Activated CD4-positive, CD25-positive, alpha-beta regulatory T cell treated with anti-CD3 and anti-CD28 coated beads, Interleukin-2, amount 50 U/mL, for 24 hours (primary cell): ENCODE measurements around the gene TFDP1.

Experiments
- ATAC-seq, 2 donors: fragments of 150-1000 bp; cut with Tn5 transposase; one replicate each; pipeline ENCODE4 v1.10.0; 2021; ENCODE audit warnings: mild to moderate bottlenecking in 1 of 2, moderate library complexity in 1 of 2

Gene TFDP1

DNA sequence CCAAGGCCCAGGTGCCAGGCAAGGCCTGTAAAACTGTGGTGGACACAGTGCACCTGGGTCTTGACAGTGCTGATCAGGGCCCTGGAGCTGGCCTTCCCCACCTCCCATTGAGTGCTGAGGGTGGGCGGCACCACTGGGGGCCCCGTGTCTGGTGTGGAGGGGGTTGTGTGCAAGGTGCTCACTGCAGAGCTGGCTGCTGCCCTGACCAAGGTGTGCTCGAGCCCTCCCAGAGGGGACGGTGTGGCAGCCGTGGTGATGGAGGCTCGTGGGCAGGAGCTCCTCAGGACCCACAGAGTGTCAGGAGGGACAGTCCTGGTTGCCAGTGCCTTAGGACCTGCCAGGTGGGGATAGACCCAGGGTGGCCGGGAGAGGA lies 50.5 kb downstream of the TFDP1 start:
- no peak for ATAC-seq

DNA sequence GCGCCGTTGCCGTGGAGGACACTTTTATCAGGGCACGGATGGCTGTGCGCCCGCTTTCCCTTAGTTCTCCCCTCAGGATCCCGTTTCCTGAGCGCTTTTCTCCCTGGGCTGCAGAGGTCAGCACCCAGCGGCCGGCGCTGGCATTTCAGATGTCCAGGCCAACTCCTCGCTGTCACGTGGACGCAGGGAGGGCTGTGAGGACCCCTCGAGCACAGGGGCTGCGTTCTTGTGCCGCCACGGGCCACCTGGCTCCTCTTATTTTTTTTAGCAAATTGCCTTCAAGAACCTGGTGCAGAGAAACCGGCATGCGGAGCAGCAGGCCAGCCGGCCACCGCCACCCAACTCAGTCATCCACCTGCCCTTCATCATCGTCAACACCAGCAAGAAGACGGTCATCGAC lies 51.2 kb downstream of the TFDP1 start:
- no peak for ATAC-seq

DNA sequence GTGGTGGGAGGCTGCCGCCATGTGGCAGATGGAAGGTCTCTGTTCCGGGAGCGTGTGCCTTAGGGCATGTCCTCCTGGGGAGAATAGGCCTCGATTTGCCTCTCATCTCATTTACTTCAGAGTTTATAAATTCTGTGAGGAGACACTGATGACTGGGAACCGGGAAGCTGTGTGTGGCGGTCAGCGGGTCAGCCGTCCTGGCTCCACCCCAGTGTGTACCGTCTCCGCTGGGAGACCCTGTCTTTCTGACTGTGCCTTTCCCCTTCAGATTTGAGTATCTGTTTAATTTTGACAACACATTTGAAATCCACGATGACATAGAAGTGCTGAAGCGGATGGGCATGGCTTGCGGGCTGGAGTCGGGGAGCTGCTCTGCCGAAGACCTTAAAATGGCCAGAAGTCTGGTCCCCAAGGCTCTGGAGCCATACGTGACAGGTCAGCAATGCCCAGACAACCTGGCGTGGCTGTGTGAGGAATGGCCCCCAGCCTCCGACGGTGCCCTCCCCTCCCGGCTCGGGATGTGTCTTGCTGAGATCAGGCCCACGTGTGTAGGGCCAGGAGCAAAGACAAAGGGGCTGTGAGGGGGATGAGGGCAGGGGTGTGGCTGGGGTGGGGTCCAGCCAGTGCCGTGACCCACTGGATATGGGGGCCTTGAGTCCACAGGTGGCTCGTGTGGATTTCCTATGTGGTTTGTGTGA lies 51.9 kb downstream of the TFDP1 start:
- ATAC-seq = no peak

DNA sequence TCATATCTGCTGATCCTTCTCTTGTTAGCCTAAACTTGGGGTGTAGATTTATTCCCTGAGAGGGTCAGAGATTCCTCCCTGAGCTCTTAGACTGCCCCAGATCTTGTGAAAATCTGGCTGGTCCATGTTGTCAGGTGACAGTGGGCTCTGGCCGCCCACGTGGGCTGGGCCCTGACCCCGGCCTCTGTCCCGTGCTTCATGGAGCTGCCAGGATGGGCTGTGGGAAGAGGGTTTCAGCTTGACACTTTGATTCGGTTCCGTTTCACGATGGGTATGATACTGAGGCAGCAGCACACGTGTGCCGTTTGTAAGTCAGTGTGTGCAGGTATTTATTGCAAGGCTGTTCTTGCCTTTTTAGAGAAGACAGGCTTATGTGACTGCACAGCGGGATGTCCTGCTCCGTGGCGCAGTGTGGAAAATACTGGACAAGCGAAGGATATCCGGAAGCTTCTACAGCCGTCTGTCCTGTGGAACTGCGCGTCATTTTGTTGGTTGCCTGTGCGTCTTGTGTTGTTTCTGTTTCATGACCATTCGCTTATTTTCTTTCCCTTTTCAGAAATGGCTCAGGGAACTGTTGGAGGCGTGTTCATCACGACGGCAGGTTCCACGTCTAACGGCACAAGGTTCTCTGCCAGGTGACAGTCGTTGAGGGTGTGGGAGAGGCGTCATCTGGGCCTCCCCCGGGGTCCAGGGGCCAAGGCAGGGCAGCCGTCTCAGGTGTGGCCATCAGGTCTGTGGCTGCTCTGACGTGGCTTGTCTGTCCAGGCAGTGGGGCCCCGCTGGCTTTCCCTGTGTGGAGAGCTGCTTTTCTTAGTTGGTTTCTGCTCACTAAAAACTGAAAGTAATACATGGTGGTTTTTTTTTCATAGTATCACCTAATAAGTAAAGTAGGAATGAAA lies 53.0 kb downstream of the TFDP1 start:
- ATAC-seq = no peak

DNA sequence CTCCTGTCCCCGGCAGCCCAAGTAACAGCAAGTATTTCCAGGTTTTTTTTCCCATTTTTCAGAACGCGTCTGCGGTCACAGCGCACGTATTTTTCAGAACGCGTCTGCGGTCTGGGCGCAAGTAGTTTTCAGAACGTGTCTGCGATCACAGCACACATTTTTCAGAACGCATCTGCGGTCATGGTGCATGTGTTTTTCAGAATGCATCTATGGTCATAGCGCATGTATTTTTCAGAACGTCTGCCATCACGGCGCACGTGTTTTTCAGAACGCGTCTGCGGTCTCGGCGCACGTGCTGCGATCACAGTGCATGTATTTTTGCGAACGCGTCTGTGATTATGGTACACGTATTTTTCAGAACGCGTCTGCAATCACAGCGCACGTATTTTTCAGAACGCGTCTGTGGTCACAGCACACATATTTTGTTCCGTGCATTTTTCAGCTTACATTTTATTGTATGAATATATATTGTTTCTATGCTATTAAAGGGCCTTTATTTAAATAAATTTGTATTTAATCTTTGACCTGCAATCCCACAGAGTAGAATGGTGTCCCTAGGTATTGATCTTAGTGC lies 53.7 kb downstream of the TFDP1 start:
- no peak for ATAC-seq

DNA sequence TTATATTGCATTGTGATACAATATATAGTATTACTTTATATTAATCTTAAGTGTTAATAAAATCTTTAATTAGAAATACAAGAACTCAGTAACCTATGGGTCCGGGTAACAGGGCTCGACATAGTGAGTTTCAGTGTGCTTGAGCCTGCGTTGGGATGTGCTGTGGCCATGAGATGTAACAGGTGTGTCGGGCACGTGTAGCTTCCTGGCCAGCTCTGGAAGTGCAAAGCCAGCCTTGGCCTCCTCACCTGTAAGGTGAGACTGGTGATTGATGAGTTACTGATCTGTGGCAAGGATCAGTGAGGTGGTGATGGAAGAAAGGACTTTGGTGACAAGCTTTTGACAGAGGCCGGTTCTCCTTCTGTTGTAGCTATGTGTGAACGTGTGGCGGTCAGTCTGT lies 54.3 kb downstream of the TFDP1 start:
- no peak for ATAC-seq

DNA sequence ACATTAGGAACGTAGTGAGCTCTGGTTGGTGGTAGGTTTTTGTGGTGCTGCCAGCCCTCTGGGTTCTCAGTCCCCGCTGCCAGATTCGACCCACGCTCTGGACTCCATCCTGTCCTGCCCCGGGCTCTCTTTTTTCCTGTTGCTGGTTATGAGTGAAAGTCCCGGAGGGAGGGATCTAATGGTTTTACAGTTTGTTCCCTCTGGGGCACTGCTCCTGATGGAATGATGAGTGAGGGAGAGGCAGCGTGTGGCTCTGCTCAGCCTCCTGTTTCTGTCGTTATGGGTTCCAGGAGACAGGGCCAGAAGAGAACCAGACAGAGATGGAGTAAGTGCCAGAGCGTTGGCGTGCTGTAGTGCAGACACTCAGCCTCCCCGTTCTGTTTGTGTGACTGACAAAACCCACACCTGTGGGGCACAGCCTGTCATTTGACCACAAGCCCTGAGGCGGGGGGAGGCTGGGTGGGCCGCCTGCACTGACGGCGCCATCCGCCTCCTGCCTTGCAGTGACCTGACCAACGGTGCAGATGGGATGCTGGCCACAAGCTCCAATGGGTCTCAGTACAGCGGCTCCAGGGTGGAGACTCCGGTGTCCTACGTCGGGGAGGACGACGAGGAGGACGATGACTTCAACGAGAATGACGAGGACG lies 55.2 kb downstream of the TFDP1 start:
- ATAC-seq = no peak

DNA sequence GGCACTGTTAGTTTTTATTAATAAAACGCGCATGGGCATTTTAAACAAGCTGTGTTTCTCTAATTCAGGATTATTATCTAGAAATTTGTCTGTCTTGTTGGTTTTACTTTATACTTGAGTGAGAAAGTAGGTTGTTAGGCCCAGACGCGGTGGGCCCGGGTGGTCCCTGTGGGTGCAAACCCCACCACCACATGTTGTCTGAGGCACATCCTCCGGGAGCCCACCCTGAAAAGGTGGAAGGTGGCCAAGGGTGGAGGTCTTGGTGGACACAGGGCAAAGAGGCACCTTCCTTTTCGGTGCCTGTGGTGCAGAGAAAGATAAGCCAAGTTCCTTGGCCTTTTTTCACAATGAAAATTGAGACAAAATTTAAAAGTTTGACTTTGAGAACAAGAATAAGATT lies 56.9 kb downstream of the TFDP1 start:
- ATAC-seq = no peak

DNA sequence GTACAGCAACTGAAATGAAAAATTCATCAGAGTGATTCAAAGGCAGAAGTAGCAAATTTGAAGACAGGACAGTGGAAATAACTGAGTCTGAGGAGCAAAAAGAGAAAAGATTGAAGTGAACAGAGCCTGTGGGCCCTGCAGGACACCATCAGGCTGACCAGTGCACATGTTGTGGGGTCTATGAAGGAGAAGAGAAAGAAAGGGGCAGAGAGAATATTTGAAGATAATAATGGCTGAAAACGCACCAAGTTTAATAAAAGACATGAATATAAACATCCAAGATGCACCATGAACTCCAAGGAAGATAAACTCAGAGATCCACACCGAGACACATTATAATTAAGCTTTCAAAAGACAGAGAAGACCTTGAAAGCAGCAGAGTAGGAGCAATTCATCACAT lies 58.0 kb downstream of the TFDP1 start:
- ATAC-seq = no peak

DNA sequence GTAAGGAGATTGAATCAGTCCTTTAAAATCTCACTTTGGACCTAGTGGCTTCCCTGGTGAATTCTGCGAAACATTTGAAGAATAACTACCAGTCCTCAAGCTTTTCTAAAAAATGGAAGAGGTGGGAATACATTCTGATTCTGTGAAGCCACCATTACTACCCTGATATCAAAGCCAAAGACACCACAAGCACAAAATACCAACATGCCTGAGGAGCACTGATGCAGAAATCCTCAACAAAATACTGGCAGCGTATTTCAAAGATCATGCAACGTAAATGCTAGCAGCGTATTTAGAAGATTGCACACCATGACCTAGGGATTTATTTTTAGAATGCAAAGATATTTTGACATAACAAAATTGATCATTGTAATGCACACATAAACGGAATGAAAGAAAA lies 59.0 kb downstream of the TFDP1 start:
- ATAC-seq = no peak

DNA sequence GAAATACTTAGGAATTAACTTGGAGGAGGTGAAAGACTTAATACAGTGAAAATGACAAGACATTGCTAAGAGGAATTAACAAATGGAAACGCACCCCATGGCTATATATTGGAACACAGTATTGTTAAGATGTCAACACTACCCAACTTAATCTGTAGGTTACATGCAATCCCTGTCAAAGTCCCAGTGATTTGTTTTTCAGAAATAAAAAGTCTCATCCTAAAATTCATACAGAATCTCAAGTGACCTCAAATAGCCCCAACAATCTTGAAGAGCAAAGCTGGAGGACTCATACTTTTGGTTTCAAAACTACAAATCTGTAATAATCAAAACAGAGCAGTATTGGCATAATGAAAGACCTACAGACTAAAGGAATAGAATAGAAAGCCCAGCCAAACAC lies 60.2 kb downstream of the TFDP1 start:
- ATAC-seq = no peak

DNA sequence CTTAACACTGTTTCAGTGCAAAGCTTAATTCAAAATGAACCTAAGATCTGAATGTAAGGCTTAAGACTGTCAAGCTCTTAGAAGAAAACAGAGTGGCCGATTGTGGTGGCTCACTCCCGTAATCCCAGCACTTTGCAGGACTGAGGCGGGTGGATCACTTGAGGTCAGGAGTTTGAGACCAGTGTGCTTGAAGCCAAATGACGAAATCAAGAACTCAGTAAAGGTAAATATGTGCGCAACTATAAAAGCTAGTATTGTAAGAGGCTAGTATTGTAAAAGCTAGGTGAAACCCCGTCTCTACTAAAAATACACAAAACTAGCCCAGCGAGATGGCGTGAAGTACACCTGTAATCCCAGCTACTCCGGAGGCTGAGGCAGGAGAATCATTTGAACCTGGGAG lies 60.8 kb downstream of the TFDP1 start:
- ATAC-seq = no peak

DNA sequence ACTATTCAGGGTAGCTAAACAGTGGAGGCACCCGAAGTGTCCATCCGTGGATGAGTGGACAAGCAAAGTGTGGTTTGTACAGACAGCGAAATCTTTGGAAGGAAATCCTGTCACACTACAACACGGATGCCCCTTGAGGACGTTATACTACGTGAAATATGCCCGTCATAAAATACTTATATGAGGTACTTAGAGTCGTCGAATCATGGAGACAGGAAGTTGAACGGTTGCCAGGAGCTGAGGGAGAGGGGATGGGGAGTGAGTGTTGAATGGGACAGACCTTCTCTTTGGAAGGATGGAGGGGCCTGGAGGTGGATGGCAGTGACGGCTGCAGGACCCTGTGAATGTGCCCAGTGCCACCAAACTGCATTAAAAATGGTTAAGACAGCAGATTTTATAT lies 61.8 kb downstream of the TFDP1 start:
- no peak for ATAC-seq

DNA sequence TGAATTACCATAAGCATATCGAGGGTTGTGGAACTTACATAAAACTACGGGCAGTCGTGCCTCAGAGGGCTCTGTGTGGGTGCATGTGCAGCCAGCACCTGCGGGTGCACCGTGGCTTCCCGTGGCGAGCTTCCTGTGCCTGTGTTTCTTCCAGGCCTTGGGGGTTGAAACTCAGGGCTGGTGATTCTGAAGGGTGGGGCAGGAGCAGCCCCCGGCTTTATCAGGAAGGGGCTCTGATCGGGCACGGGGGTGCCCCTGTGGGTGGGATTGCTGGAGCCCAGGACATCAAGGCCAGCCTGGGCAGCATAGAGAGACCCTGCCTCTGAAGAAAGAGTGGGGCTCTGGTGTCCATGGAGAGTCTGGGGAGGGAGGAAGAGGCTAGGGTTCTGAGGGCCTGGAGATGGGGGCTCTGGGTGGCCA lies 62.4 kb downstream of the TFDP1 start:
- ATAC-seq = no peak

DNA sequence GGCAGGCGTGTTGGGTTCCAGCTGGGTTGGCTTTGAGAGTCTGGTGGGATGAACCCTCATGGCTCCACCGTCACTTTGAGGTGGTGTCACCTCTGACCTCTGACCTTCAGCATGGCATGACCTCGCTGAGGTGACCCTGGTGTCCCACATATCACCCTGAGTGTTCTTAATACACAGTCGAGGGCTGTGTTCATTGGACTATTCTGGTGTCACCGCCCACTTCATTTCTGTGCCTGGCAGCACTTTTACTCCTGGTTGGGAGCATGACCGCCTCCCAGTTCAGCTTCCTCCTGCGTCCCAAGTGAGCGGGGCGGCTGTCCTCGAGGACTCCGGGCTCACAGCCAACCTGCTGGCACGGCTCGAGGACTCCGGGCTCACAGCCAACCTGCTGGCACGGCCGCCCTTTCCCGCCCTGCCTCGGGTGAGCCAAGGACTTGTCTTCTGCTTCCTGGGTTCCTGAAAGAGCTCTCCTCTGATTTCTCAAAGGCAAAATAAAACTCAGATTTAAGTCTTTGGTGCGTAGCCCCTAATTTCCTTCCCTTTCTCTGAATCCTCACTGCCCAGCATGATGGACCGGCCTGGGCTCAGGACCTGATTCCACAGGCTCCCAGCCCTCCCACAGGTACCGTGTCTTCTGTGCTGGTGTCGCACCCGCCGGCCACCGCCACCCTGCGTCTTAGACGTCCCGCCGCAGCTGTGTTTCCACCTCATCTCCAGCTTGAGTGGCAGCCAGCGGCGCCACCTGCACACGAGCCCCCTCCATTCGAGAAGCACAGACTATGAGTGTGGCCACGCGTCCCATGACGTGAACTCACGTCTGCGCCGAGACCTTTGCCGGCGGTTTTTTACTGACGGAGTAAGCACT lies 63.0 kb downstream of the TFDP1 start:
- no peak for ATAC-seq

DNA sequence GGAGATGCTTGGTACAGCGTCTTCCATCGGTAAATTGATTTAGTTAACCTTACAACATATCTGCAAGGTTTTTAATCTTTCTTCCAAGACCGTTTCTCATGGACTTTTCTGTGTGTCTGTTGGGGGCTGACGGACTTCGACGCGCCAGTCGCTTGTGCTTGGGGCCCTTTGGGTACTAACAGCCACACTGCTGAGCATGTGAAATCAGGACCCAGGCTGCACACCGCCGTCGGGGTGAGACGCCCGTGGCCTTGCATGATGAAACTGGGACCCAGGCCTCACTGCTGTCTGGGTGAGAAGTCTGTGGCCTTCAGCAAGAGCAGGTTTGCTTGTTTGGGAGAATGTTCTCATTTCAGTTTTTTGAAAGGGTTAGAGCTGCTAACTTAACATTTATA lies 63.7 kb downstream of the TFDP1 start:
- ATAC-seq = no peak

DNA sequence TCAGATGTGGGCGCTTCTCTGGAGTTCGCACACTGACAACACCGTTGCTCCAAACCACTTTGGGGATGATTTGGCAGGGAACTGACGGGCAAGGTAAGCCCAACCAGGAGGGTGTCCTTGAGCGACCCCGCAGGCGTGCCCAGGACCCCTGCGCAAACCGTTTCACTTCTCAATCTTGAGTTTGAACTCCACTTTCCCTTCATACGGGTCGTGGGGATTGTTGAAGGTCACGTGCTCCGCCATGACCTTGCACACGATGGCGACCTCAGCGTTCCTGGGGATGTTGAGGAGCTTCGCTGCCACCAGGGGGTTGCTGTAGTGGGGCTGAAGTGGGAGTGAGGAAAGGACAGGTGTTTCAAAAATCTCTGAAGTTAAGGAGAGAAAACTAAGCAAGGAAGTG lies 64.7 kb downstream of the TFDP1 start:
- no peak for ATAC-seq

DNA sequence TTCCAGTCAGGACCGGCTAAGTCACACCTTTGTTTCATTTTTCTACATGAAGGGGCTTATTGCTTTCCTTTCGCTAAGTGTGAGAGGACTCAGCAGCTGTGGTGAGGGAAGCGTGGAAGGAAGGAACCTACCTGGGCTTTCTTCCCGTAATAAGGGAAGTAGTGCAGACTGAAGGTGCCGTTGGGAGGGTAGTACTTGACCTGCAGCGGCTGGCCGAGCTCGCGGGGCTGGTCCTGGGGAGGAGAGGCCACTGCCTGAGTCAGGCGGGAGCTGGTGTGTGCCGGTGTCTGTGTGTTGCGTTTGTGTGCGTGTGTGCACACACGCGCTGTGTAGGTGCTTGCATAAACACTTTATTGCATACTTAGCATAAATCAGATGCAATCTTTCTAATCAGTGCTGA lies 65.7 kb downstream of the TFDP1 start:
- no peak for ATAC-seq

DNA sequence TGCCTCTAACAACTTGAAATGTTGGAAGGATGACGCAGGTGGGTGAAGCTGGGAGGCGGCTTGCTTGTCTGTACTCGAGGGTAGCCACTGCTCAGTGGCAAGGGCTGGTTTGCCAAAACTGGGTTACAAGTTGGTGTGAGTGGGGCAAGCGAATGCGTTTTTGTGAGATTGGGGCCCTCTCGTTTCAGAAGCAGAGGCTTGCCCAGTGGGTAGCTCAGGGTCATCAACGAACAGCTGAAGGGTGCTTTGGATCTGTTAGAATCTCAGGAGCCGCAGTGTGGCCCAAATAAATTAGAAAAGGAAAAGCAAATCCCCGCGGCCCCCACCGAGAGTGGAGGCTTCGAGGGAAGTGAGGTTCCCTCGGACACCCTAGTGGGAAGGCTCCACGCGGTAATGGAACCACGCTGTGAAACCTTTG lies 66.2 kb downstream of the TFDP1 start:
- no peak for ATAC-seq

DNA sequence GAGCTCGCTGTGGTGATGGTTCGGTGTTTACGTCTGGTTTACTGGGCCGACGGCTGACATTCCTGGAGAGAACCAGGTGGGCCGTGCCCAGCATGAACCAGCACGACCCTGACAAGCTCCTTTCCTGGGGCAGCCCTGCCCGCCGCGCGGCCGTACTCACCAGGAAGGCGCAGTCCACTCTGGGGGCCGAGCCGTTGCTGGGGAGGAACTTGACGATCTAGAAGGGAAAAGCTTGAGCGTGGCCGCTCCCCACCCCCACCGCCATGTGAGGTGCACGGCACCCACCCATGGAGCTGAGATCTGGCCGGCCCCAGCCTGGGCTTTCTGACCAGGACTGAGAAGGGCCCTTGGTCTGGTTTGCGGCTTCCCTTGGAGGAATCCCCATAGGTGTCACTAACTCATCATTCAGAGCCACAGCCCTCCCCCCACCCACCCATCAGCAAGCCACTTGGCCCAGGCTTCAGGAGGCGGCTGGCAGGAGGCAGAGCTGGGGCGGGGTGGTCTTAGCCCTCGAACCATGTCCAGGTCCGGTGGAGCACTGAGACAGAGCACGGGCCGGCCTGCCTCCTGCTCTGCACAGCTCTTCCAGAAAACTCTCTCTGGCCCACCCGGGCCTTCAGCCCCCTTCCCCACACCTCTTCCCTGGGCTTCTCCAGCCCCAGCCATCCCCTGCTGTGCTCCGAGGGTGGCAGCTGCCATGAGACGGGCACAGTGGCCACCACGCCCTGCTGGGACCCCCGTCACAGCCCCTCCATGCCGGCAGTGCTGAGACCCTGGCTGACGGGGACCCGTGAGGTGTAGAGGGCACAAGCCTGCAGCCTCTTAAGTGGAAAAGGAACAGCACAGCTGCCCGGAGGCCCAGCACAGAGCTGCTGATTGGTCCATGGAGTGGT lies 67.2 kb downstream of the TFDP1 start:
- ATAC-seq = no peak
